ENCODE measurements around the gene LRRC8B. TPM values are rescaled to one million over a fixed set of nuclear protein-coding genes. Genes with fewer than 3 reads are reported as not detected.

Gene LRRC8B
- total RNA-seq, 1 donor from 2014 or later: 21.0 TPM

DNA sequence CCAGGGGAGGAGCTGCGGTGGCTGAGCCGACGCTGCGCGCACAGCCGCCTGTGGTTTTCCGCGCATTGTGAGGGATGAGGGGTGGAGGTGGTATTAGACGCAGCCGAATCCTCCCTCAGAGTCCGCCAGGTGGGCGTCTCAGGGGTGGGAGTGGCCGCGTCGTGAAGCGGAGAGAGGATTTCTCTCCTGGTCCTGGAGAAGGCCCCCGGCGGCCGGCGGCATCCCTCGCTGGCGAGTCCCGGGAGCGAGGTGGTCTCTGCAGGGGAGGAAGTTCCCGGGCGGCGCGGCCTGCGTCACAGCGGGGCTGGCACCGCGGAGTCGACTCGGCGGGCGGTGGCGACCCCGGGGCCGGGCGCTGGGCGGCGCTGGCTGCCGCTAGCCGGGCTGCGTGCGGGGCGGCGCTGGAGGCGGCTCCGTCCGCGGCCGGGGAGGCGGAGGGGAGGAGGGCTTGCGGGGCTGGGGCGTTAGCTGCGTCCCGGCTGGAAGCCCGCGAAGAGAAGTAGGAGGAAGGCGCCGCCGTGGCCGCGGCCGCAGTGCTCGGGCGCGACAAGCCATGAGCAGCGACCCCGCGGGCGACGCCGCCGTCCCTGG is 108.1 kb downstream of the LRRC8B start, which contains the start of gene LRRC8C:
Gene LRRC8C (plus strand): TSS at position 464 of the 591 bp plus-strand sequence. CDS start 53,354 bp downstream, outside the sequence.
- peak; percentile 80 for DNase-seq (ENCODE audit: low spot score)

DNA sequence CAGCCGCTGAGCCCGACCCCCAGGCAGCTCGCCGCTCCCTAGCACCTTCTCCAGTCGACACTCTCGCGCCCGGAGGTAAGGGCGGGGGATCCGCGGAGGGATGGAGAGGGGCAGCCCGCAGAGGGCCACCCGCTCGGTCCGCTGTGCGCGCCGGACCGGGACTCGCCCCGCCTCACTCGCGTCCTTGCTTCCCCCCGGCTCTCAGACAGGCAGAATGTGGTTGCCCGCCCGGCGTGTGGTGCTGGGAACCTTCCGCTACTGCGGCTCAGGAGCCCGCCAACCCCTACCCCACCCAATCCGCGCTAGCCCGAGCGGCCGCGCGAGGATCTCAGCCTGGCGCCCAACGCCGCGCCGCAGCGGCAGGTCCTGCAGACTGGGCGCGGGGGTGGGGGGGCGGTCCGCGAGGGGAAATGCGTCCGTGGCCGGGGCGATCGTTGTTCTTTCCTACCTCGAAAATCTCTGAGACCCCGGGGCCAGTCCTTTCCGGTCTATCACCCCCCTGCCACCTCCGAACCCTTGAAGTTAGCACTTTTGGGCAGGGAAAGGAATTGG is 108.7 kb downstream of the LRRC8B start:
- peak; percentile 37 for DNase-seq (ENCODE audit: low spot score)

DNA sequence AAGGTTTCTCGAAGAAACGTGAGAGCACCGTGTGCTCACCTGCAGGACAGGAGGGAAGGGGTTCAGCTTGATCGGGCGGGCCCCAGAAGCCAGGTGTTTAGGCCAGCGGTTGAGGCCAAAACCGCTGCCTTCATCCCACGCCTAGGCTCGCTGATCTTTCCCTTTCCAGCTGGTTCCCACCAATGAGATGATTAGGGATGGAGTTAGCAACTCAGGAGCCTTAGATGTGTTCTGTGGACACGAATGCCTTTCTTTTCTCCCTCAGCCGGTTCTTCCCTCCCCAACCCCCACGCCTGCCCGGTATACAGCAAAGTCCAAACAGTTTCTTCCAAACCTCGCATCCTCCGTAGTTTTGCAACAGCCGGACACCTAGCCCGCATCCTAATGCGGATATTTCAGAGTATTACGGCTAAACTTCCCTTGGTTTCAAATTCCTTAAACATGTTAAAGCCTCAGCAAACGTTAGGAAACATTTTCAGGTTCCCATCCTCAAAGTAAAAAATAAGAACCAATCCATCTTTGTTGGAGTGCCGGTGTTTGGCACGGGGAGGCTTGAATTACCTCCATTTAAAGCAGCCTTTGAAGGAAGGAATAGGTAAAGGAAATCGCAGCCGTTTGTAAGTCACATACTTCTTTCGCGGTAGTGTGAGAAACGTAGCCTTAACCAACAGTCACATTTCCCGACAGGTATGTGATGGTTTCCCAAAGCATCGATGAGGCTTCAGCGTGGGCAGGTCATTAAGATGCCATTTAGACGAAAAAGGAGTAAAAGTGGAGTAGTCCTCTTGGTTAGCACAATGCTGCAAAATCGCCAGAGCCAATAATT is 109.4 kb downstream of the LRRC8B start:
- DNase-seq (ENCODE audit: low spot score): no peak

DNA sequence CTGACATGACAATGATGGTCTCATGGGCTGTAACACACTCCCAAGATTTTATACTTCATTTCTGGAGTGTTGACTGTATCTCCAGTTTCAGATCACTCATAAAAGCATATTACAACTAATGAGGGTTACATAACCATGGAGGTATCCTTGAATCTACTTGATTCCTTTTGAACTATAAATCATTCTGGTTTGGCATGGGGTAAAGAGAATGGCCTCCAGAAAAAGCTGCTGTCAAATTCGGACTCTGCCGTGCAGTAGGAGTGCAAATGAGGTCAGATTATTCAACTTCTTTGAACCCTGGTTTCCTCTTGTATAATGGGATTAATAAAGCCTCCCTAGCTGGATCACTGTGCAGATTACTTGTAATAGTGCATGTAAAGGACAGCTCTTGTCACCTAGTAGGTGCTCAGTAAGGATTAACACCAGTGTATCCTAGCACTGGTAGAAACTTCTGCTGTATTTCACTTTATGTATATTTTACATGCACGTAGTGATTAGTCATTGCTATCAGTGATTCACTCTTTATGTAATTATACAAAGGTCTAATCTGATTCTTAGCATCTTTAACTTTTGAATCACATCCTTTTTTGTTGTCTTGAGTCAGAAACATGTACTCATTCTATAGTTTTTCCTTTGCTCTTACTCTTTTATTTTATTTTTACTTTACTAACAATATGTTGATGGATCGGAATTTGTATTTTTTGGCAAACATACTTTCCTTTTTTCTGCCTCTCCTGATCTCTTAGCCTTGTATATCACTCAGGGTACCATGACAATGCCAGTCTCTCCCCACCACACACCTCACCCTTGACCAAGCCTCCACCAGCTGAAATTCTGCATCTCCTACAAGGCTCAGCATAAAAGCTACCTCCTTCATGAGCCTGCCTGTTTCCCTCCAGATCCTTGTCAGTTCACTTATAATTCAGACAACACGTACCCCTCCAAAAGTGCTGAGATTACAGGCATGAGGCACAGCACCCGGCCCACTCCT is 111.5 kb downstream of the LRRC8B start:
- no peak for DNase-seq (ENCODE audit: low spot score)

DNA sequence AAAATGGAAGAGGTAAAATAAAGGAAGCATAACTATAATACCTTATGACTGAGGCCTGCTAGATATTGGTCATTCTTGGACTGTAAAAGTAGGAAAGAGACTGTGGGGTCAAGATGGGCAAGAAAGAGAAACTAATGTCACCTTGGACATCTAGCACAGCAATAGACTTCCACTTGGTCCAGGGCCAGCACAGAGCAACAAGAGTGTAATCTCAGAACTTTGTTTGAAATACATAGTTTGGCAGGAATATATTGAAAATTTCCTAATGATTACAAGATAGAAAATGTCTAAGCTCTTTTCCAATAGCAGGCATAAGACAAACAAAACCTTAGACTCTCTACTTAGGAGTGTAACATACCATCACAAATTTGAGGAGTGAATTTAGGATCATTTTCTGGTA is 112.9 kb downstream of the LRRC8B start:
- DNase-seq (ENCODE audit: low spot score): no peak

DNA sequence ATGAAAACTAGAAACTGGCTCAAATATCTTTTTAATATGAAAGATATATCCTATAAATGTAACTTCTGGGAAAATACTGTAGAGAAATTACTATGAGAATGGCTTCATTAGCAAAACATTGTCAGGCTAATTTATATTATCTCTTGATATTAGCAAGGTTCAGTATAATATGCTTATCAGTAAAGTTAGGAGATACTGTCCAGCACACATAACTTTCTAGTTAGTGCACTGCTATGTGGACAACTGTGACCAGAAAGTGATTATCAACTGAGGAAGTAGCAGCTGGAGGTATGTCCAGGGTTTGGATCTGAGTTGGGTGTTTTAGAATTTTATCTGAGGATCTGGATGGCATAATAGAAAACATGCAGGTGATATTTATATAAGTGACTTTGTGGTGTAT is 115.8 kb downstream of the LRRC8B start:
- no peak for DNase-seq (ENCODE audit: low spot score)

DNA sequence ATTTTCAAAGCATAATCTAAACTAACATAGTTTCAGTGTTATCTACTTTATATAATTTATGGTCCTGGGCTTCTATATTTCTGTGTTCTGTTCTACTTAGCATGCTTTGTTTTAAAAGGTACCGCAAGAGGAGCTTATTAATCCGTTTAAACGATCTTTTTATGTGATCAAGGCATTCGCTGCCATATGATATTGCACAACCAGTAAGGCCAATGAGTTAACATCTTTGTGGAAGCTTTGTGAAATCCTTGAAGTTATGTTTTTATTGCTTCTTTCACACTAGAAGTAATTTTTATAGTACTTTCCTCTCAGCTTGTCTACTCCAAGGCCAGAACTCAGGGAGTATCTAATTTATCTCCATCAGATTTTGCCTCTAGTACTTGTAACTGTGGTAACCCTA is 117.2 kb downstream of the LRRC8B start:
- DNase-seq (ENCODE audit: low spot score): no peak

DNA sequence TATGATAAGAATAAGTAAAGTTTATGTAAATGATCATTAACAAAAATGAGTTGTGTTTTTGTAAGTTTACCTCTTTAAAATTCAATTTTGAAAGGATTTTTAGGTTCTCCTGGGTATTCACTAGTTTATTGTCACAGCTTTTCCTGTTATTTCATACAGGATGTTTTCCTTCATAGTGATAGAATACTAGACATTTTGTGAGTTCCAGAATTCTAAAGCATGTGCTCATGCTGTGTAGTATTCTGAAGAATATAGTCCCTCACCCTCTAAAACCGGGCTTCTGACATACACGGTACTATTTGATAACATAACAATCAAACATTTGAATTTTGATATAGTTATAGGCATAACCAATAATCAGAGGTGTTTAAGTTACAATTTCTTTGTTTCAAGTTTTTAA is 118.9 kb downstream of the LRRC8B start:
- DNase-seq (ENCODE audit: low spot score): no peak

DNA sequence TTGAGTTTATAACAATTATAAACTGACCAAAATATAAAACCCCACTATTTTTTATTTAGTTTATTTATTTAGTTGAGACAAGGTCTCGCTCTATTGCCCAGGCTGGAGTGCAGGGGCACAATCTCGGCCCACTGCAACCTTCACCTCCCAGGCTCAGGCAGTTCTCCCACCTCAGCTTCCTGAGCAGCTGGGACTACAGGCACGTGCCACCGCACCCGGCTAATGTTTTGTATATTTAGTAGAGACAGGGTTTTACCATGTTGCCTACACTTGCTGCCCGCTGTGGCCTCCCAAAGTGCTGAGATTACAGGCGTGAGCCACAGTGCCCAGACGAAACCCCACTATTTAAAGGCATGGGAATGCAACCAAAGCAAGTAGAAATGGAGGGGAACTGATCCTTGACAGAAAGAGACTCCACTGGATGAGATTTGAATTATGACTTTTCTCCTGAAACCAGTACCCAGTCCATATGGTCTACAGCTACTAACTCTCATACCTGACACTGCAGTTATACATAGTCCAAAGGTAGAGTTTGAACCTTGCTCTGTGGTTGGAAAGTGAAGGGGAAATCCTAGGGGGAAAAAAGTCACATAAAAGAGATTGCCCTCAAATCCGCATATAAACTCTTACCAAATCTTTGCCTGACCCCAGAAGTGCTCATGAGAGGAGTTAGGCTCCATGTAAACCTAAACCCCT is 119.6 kb downstream of the LRRC8B start:
- DNase-seq (ENCODE audit: low spot score): no peak

DNA sequence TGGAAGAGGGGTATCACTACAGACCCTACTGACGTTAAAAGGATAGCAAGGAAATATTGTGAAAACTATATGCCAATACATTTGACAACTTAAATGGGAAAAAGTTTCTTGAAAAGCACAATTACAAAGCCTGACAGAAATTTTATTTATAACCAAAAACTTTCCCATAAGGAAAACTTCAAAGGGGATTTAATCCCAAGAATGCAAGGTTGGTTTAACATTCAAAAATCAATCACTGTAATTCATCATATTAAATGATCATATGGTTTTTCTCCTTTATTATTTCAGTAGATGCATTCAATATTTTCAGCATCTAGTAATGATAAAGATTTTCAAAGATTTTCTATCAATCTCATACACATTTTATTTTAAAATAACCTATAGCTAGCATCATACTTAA is 121.6 kb downstream of the LRRC8B start:
- no peak for DNase-seq (ENCODE audit: low spot score)

Other genes with a start within 250 kb of the LRRC8B start
- gene GBP6, start 160.8 kb upstream of the LRRC8B start, total RNA-seq: not detected
- 6.0 TPM for gene LRRC8C, start 108.3 kb downstream of the LRRC8B start, total RNA-seq

All from mucosa of gallbladder (tissue), 1 donor.